Measurements from ENCODE around the gene EML6. TPM values are rescaled to one million over a fixed set of nuclear protein-coding genes. Genes with fewer than 3 reads are reported as not detected.

The EML6 gene
- total RNA-seq, 1 experiment from 2014 or later, result 5.2 TPM

- intact Hi-C loops (cut with micrococcal nuclease; ENCODE audit: unreplicated experiment), result no loop called here
- no TSS peak for BruUV-seq (replicated peaks)
- Mint-ChIP-seq H3K4me1 (ENCODE audit: low read depth, unreplicated experiment) (peaks cover 7% of the 10 kb centered on the region), H3K27ac (ENCODE audit: unreplicated experiment) (no peak overlapping the region), H3K27me3 (ENCODE audit: insufficient read depth, unreplicated experiment) (no peaks in the 10 kb centered on the region), H3K9me3 (ENCODE audit: unreplicated experiment) (peaks cover 6% of the 10 kb centered on the region), H3K36me3 (ENCODE audit: insufficient read depth, unreplicated experiment) (peaks cover 43% of the 10 kb centered on the region), H3K4me3 (ENCODE audit: unreplicated experiment) (no peak overlapping the region)
- no peaks in the 10 kb centered on the region for H3K9me3 ChIP-seq
- H3K36me3 ChIP-seq (ENCODE audit: control insufficient read depth, insufficient read depth, low read length), result no peaks in the 10 kb centered on the region
- ChIA-PET POLR2A (no interaction called here), CTCF (no interaction called here)
- no peak for TF ChIP-seq CTCF (IDR thresholded peaks at IDR 0.05; ENCODE audit: insufficient read depth in 1 of 2, low read depth in 1 of 2, low read length in 1 of 2, severe bottlenecking in 1 of 2, unreplicated experiment in 1 of 2)
- H3K4me3 ChIP-seq (ENCODE audit: low read depth, low read length), result no peak overlapping the region
- DNase-seq, result no peak
- H3K27me3 ChIP-seq (replicated peaks; ENCODE audit: control insufficient read depth, insufficient read depth, low read length), result no peaks in the 10 kb centered on the region
- H3K4me1 ChIP-seq, result no peaks in the 10 kb centered on the region
These were observed 42.9 kb upstream of the EML6 start for GRCh38 chr2:54680397-54681041.

GRCh38 chr2:54681416-54681815 is 42.0 kb upstream of the EML6 start:
- Histone ChIP-seq H3K36me3 (ENCODE audit: control insufficient read depth, insufficient read depth, low read length) (no peaks in the 10 kb centered on the region), H3K4me3 (ENCODE audit: low read depth, low read length) (no peak overlapping the region), H3K4me1 (no peaks in the 10 kb centered on the region), H3K9me3 (no peaks in the 10 kb centered on the region), H3K27me3 (replicated peaks; ENCODE audit: control insufficient read depth, insufficient read depth, low read length) (no peaks in the 10 kb centered on the region)
- ChIA-PET CTCF (no interaction called here), POLR2A (no interaction called here)
- Mint-ChIP-seq H3K4me3 (ENCODE audit: unreplicated experiment) (no peak overlapping the region), H3K36me3 (ENCODE audit: insufficient read depth, unreplicated experiment) (peaks cover 38% of the 10 kb centered on the region), H3K4me1 (ENCODE audit: low read depth, unreplicated experiment) (peaks cover 7% of the 10 kb centered on the region), H3K27me3 (ENCODE audit: insufficient read depth, unreplicated experiment) (no peaks in the 10 kb centered on the region), H3K27ac (ENCODE audit: unreplicated experiment) (no peak overlapping the region), H3K9me3 (ENCODE audit: unreplicated experiment) (peaks cover 11% of the 10 kb centered on the region)
- BruUV-seq (replicated peaks), result no TSS peak
- DNase-seq, result no peak
- no peak for TF ChIP-seq CTCF (IDR thresholded peaks at IDR 0.05; ENCODE audit: insufficient read depth in 1 of 2, low read depth in 1 of 2, low read length in 1 of 2, severe bottlenecking in 1 of 2, unreplicated experiment in 1 of 2)
- intact Hi-C loops (cut with micrococcal nuclease; ENCODE audit: unreplicated experiment), result no loop called here

GRCh38 chr2:54683596-54683995 is 39.9 kb upstream of the EML6 start:
- Mint-ChIP-seq H3K27me3 (ENCODE audit: insufficient read depth, unreplicated experiment) (no peaks in the 10 kb centered on the region), H3K36me3 (ENCODE audit: insufficient read depth, unreplicated experiment) (peaks cover 18% of the 10 kb centered on the region), H3K27ac (ENCODE audit: unreplicated experiment) (no peak overlapping the region), H3K9me3 (ENCODE audit: unreplicated experiment) (peaks cover 11% of the 10 kb centered on the region), H3K4me1 (ENCODE audit: low read depth, unreplicated experiment) (peaks cover 7% of the 10 kb centered on the region), H3K4me3 (ENCODE audit: unreplicated experiment) (no peak overlapping the region)
- no peak for DNase-seq
- Histone ChIP-seq H3K9me3 (no peaks in the 10 kb centered on the region), H3K36me3 (ENCODE audit: control insufficient read depth, insufficient read depth, low read length) (no peaks in the 10 kb centered on the region), H3K27me3 (replicated peaks; ENCODE audit: control insufficient read depth, insufficient read depth, low read length) (no peaks in the 10 kb centered on the region), H3K4me3 (ENCODE audit: low read depth, low read length) (no peak overlapping the region), H3K4me1 (no peaks in the 10 kb centered on the region)
- POLR2A ChIA-PET, result no interaction called here
- intact Hi-C loops (cut with micrococcal nuclease; ENCODE audit: unreplicated experiment), result no loop called here
- CTCF ChIA-PET, result no interaction called here
- no peak for TF ChIP-seq CTCF (IDR thresholded peaks at IDR 0.05; ENCODE audit: insufficient read depth in 1 of 2, low read depth in 1 of 2, low read length in 1 of 2, severe bottlenecking in 1 of 2, unreplicated experiment in 1 of 2)
- no TSS peak for BruUV-seq (replicated peaks)

Data from Caco-2 (cell line).